ENCODE measurements around the gene RHOBTB3.
A peak's percentile ranks its signal among the peaks of the same experiment; 100 is the strongest.
"Not testable (repeated sequence)": the region's sequence is repeated elsewhere in the genome, so short reads cannot be mapped to it uniquely, and the experiment has no call there.

The RHOBTB3 gene

DNA sequence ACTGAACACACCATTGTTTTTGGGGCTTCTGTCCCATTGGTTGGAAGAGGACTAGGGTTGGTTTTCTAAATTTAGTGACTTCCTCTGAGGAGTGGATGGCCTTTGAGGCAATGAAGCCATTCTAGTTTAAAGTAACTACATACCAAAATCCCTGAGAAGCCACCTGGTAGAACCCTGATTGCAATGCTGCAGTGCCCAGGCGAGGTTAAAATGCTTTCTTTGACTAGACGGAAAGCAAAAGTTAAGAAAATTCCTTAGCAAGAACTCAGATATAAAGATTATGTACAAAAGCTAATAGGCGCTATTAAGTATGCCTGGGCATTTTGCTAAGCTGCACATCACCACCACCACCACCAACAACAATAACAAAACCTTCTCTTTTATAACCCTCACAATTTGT is 70.8 kb downstream of the RHOBTB3 start:
- no peak for DNase-seq

DNA sequence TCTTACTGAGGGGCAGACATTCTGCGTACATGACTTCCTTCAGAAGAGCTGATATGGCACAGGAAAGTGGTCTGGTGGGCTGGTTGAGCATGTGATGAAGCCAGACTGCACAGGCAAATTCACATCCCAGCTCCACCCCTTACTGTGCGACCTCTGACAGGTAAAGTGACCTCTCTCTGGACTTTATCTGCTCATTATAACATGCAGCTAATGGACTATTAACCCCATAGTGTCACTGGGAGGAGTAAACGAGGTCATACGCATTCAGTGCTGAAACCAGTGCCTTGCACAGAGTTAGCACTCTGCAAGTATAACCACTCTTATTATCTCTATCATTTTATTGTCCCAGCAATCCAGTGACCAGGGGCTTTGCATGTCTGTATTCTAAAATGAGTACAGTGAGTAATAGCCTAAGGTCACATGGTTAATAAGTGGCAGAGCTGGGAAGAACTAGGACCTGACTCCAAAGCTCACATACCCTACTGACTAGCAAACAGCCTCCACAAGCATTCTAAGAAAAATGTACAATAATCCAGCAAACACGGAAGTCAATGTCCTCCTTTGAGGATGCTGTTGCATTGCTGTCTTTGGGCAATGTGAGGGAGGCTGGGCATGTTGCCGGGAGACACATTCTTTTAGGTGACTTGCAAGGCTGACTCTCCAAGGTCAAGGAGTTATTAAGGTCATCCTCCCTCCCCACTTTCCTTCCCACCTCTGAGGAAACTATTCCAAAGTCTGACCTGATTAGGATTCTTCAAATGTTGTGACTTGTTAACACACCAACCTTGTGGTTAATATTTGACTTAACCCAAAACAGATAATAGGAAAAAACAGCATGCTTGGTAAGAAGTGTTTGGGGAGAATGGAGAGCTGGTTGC is 72.4 kb downstream of the RHOBTB3 start:
- DNase-seq: no peak

DNA sequence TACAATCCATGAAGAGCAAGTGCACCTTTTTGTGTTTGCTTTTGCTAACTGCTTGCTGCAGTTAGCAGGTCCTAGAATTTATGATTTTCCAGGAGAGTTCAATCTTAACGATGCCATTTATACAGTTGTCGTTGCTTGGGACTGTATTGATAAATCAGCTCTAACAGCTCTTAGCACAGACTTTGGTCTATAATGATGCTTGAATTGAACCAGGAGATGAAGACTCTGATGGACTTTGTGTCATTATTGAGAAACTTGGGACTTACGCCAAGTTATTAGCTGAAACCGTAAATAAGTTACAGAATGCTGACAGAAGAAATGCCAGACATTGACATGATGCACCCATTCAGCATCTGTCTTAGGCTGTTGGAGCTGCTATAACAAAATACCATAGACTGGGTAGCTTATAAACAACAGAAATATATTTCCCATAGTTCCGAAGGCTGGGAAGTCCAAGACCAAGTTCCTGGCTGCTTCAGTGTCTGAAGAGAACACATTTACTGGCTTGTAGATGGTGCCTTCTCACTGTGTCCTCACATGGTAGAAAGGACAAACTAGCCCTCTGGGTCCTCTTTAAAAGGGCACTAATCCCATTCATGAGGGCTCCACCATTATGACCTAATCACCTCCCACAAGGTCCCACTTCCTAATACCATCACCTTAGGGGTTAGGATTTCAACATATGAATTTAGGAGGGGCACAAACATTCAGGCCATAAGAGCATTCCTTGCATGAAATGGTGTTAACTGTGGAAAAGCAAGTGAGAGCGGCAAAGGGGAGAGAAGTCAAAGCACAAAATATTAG is 73.8 kb downstream of the RHOBTB3 start:
- DNase-seq: no peak

DNA sequence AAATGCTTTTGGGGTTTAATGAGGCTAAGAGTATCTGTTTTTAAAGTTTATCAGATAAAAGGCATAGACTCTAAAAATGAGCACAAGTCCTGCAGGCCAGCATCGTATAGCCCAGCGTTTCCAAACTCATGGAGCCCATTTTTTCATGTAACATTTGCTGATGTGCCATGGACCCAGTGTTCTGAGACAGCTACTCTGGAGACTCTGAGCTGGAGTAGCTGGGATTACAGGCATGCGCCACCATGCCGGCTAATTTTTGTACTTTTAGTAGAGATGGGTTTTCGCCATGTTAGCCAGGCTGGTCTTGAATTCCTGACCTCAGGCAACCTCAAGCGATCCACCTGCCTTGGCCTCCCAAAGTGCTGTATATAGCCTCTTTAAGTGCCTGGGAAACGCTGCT is 75.6 kb downstream of the RHOBTB3 start:
- no peak for DNase-seq

DNA sequence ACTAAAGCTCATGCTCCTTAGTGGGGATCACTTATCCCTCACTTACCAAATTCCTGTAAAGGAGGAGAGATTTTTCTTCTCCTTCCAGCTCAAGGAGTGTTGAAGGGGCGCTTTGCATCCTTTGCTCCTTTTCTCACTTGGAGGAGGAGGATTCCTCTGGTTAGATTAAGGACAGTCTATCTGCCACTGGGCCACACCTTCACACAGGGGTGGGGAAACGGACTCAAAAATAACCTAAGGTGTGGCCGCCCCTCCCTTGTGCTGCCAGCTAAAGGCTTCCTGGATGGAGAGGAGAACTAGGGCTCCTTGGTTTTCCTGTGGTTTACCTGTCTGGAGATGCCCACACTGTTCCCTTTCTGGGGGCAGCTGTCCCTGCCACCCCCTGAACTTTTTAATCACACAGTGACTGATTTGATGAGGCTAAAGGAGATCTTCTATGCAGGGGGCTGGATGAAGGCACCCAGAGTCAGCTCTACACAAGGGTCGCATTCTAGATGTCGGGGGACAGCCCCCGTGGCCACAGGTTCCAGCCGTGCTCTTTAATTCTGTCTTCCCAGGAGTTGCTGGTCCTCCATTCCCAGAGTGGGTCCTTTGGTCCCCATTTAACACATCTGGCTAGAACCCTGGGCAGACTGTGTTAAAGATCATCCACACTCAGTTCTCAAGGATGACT is 77.0 kb downstream of the RHOBTB3 start:
- DNase-seq: no peak

DNA sequence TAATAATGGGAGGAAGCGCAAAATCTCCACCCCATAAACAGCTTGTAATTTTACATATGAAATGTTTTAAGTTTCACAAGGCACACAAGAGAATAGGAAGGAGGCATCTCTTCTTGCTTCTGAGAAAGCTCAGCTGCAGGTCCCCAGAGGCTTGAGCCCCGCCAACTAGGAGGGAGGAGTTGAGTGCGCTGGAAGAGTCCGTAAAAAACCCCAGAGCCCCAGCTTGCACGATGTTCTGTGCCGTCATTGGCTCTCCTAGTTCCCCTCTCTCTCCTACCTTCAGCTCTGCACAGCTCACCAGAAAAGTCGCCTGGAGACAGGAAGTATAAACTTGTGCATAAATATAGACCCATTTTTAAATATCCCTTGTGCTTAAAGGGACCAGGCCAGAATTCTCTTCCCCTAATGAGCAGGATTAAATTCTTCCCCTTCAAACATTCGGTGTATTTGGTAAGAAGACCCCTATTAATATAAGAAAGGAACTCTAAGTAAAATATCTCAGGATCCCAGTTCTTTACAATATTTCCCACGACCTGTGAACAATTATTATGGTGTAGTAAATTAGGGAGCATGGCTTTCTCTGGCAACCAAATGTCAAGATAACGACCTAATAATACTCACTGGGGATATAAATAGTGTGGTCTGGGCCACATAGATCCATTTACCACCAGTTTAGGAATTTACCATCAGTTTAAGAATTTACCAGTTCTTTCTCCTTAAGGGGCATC is 77.7 kb downstream of the RHOBTB3 start:
- DNase-seq: peak; percentile 74

DNA sequence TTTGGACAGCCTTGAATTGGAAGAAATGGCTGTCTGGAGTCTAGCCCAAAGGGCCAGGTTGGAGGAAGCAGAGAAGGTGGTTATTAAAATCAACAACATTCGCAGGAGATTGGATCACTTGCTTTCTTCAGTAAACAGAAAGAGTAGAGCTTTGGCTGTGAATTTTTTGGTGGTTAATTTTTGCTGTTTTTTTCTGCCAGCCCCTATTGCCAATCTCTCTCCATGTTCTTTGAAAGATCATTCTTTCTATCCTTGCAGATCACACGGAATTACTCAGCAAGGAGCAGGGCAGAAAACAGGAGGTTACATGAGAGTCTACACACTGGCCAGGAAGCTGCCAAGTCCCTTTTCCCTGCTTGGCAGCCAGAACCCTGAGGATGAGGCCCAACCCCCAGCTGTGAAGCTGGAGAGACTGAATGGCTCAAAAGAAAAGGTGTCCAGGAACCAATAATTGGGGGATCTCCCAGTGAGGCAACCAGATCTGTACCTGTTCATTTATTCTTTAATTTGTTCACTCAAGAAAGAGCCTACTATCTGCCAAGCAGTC is 78.4 kb downstream of the RHOBTB3 start:
- DNase-seq: no peak

DNA sequence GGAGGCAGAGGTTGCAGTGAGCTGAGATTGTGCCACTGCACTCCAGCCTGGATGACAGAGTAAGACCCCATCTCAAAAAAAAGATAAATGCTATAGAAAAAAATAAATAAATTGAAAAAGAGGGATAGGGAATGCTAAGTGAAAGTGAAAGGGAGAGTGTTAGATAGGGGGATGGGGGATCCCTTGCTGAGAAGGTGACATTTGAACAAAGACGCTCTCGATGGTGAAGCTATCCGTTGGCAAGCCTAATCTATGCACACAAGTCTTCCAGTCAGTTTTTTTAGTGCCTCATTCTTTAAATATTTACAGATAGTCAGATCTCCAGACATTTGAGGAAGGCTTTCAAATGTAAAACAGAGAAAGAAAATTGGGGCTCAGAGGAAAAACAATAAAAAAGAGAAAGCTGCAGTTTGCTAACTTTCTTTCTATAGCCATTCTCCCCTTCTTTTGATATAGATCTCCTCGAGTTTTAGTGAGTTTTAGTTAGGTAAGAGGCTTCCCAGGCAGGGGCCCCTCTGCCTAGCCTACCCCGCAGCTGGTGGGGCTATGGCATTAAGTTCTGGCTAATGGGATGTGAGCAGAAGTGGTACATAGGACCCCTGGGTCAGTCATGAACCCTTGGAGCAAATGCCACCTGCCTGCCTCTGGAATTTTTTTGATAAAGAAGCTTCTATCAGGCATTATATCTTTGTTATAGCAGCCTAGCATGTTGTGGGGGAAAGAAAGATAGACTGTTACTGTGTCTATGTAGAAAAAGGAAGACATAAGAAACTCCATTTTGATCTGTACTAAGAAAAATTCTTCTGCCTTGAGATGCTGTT is 79.4 kb downstream of the RHOBTB3 start:
- no peak for DNase-seq

DNA sequence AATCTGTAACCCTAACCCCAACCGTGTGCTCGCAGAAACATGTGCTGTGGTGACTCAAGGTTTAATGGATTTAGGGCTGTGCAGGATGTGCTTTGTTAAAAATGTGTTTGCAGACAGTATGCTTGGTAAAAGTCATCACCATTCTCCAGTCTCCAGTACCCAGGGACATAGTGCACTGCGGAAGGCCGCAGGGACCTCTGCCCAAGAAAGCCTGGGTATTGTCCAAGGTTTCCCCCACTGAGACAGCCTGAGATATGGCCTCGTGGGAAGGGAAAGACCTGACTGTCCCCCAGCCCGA is 79.9 kb downstream of the RHOBTB3 start:
- not testable (repeated sequence) for DNase-seq

DNA sequence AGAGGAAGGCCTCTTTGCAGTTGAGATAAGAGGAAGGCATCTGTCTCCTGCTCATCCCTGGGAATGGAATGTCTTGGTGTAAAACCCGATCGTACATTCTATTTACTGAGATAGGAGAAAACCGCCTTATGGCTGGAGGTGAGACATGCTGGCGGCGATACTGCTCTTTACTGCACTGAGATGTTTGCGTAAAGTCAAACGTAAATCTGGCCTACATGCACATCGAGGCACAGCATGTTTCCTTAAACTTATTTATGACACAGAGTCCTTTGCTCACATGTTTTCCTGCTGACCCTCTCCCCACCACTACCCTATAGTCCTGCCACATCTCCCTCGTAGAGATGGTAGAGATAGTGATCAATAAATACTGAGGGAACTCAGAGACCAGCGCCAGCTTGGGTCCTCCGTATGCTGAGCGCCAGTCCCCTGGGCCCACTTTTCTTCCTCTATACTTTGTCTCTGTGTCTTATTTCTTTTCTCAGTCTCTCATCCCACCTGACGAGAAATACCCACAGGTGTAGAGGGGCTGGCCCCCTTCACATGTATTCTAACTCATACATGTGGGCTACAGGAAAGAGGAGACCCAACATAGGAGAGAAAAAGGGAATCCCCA is 80.4 kb downstream of the RHOBTB3 start:
- DNase-seq: not testable (repeated sequence)

DNA sequence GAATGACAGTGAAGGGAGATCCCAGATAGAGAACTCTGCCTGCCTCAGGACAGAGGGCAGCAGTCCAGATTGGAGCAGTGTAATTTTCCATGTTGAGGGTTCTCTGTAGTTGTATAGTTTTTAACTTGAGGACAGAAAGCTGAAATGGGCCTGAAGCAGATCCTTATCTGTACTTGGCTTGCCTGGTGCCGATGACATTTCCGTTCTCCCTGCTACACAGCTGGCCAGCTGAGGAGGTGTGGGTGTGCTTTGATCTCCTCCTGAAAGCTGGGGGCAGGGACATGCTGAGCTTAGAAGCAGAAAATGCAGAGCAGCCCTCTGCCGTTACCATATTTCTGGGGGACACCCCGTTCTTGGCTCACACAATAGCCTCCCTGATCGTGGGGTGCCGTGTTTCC is 80.9 kb downstream of the RHOBTB3 start:
- DNase-seq: no peak

DNA sequence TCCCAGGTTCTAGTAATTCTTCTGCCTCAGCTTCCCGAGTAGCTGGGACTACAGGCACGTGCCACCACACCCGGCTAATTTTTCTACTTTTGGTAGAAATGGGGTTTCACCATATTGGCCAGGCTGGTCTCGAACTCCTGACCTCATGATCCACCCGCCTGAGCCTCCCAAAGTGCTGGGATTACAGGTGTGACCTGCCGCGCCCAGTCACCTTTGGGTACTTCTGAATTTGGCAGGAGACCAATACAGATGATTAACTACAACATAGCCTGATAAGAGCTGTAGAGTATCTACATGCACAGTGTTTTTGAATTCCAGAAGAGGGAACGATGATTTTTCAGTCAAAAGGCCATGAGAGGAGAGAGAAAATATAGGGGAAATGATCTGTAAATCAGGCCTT is 81.9 kb downstream of the RHOBTB3 start:
- not testable (repeated sequence) for DNase-seq

DNA sequence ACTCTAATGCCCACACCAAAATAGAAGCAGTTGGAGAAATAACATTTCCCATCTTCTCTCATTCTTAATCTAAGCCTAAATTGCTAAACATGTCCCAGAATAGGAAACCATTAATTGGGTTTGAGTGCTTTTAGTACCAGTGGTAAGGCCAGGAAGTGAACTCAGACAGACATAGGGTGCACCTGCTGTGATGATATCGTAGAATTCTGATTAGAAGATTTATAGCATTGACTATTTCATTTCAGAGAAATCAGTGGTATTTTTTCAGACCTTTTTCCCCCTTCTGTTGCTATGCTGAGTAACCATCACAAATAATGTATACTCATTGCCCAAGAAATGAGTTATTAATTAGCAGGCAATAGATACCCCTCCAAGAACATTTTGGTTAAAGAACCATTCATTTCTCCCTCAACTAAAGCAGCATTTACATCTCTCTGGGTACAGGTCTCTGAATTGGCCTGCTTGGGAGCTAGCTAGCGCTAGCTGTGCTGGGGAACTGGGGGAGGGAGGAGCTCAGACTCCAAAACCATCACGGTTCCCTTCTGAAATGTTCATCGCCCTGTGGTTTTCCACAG is 84.1 kb downstream of the RHOBTB3 start:
- DNase-seq: no peak

DNA sequence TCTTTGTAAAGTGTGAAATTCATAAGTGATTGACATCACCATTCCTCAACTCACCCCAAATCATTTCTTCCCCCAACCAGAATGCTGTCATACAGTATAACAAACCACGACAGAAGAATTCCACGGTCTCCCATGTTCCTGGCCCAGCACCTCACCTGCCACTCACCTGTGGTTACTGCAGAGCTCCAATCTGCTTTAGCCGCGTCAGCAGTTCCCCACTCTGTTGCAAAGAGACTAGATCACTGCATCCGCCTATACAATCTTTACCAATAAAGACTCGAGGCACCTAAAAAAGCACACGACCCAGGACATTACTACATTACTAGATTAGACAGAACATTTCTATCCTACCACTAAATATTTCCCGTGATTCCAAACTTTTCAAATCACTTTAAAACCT is 85.2 kb downstream of the RHOBTB3 start:
- no peak for DNase-seq

DNA sequence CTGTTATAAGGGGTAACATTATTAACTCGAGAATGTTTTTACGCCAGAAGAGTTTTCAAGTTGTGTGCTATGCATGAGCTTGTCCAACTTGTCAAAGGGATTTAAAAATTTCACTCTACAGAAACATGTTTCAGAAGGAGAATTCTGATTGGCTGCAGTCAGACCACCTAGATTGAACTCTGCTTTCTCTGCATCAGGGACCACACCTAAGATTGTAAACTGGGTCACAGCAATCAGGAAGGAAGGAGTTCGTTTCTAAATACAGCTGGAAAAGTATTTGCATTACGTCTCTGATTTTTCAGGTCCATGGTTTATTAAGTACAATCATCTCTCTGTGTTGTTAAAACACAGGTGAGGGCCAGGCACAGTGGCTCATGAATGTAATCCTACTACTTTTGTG is 85.6 kb downstream of the RHOBTB3 start:
- DNase-seq: no peak

DNA sequence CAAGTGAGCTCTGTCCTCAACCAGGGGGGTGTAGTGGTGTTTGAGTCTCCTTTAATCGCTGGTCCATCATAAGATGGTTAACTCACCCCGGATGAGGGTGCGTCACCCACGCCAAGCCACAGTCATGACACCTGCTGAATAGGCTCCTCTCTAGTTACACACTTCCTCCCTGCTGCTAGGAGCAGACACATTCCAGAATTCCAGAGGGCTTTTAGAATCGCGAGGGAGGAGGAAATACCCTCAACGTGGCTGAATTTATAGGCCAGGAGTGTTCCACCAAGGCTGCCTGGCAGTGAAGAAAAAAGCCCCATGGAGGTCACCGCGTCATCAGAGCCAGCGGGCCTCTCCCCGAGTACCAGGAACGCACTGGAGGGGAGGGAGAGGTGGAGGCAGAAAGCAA is 86.3 kb downstream of the RHOBTB3 start:
- peak; percentile 67 for DNase-seq

DNA sequence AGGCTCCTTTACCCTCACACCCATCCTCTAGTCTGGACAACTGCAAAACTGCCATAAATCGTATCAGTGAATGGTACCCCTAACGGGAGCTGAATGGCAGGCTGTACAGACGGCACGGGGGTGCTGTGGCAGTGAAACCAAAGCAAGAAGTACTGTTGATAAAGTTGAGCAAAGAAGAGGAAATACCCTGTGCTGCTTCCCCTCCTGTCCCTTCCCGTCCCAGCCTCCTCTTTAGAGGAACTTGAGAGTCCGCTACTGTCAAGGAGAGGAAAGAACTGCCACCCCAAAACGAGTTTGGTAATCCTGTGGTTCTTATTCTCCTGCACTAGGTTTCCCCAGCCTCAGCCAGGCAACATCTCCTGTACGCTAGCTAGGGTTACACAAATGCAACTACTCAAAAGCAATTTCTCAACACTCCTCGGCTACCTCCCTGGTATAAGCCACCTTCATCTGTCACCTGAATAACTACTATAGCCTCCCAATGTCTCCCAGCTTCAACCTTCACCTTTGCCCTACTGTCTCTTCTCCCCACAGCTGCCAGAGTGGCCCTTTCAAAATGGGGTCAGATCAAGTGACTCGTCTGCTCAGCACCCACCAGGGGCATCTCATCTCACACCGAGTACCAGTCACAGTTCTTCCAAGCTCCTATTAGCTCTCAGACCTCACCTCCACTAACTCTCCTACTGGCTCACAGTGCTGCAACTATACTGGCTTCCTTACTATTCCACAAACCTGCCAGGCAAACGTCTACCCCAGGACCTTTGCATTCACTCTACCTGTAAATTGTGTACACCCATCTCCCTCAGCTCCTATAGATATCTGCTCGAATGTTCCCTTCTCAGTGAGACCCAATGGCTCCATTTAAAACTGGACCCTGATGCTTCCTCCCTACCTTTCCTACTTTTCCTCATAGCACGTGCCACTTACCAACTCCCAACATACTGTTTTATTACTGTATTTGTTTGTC is 87.3 kb downstream of the RHOBTB3 start:
- peak; percentile 51 for DNase-seq

DNA sequence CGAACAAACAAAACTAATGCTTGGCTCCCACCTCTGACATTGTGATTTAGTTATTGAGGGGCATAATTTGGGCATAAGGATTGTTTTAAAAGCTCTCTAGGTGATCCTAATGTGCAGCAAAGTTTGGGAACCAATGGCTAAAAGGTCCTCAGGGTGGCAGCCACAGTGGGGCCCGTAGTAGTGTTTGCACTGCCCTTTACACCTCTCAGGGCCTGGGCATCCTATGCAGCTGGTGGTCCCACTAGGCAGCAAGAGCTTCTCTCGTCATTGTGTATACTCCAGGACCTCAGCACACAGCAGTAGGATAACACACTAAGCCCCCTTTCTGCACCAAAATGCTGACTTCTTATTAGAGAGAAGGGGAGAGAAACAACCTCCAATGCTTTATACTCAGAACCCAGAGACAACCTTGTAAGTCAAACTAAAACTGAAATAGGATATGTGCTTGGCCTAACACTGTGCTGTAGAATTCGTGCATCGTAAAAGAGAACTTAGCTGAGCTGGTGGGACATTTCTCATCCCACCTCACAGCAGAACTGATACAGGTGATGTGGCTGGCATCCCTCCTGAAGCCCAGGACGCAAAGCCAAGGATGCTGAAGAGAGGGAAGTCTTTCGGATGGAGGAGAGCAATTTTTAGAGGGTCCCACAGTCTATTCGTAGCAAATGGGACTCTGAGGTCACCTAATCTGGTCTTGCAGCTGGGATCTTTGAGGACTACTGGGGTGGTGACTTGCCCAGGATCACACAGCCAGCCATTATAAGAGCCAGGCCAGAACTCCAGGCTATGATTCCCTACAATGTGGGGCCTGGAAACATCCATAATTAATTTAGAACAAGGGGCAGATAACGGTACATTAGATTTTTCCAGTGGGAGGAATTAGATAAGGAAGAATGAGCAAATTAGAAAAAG is 90.2 kb downstream of the RHOBTB3 start:
- no peak for DNase-seq
